GM13977 (cell line): Measurements from ENCODE around the gene SSTR4.

Experiments
- DNase-seq: peaks from one replicate; pipeline ENCODE4 v3.0.0; 2012; ENCODE audit warnings: low spot score
- in situ Hi-C: fragments of 300-500 bp; cut with MboI; formaldehyde crosslinking; loops from one replicate; pipeline ENCODE4 v1.12.0; 2022; ENCODE audit warnings: low sequenced_read_pairs, low pct_unique_long_range_greater_than_20kb, mixed read lengths, inconsistent platforms; ENCODE audit not compliant: unreplicated experiment
- TF ChIP-seq, protein P1 (sequence below): IDR thresholded peaks from 2 replicates; pipeline ENCODE4 v1.5.1; 2012; ENCODE audit warnings: mild to moderate bottlenecking, control low read depth; ENCODE audit not compliant: insufficient read depth; ENCODE audit errors: extremely low read depth, missing control alignments

SSTR4 gene

DNA sequence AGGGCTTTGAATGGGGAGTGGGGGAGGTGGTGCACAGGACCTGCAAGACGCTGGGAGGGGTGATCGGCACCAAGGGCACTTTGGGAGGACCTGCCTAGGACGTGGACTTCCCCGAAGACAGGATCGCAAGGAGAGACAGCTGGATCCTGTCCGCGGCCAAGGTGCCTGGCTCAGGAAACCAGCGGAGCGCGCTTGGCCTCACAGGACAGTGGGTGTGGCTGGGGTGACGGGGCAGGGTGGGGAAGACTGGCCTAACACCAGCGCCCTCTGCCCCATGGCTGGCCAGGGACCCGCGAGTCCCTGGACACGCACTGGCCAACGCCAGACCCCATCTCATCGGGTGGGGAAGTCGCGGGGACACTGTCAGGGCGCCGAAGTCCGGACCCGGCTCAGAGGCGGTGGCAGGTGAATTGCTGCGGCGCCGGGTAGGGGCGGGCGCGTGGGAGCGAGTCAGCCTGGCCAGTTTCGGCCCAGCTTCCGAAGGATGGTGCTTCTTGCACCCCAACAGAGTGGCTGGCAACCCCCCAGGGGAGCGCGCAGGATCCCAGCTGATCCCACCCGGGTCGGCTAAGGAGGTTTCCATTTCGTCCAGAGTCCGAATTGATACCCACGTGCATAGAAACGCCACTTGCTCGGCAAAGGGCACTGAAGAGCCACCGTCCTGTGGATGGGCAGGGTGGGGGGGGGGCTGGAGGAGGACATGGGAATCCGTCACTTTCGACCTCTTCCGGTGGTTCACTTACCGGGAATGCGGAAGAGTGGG lies 15.1 kb downstream of the SSTR4 start:
- TF ChIP-seq, protein P1, sequence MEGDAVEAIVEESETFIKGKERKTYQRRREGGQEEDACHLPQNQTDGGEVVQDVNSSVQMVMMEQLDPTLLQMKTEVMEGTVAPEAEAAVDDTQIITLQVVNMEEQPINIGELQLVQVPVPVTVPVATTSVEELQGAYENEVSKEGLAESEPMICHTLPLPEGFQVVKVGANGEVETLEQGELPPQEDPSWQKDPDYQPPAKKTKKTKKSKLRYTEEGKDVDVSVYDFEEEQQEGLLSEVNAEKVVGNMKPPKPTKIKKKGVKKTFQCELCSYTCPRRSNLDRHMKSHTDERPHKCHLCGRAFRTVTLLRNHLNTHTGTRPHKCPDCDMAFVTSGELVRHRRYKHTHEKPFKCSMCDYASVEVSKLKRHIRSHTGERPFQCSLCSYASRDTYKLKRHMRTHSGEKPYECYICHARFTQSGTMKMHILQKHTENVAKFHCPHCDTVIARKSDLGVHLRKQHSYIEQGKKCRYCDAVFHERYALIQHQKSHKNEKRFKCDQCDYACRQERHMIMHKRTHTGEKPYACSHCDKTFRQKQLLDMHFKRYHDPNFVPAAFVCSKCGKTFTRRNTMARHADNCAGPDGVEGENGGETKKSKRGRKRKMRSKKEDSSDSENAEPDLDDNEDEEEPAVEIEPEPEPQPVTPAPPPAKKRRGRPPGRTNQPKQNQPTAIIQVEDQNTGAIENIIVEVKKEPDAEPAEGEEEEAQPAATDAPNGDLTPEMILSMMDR = no peak
- DNase-seq = no peak
- in situ Hi-C loops = loop anchor here (25.0 kb wide), 1 partner anchor 287 kb away; no protein-coding TSS in a partner anchor

DNA sequence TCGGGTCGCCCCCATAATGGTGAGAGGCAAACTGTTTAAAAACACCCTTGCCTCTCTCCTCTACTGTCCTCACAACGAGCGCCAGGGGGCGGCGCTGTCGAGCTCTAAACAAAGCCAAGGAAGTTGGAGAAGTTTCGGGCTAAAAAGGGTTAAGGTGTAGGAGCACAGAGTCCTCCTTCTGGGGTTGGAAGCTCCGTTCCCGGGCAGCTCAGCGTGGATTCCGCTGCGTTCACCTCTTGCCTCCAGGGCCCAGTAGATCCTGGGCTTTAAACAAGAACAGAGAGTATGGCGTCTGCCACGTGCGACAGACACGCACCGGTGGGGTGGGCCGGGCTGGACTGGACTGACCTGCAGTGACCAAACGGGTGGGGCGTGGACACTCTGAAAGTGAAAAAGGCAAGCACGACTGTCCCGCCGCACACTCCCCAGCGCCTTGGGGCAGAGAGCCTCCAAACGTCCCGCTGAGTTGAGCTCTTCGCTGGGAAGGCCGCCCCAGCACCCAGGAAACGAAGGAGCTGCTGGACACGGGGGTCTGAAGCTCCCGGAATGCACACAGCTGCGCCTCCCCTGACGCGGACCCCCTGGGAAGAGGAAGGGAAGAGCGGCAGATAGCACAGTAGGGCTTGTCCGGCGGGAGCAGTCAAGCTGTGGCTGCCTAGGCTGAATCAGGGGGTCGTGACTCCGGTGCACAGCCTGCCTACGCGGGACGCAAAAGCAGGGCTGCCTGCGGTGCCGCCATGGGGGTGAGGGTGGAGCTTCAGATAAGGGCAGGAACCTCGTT lies 15.9 kb downstream of the SSTR4 start:
- TF ChIP-seq, protein P1 = peak; percentile 69
- peak; percentile 55 for DNase-seq
- in situ Hi-C loops = loop anchor here (25.0 kb wide), 1 partner anchor 286 kb away; no protein-coding TSS in a partner anchor

DNA sequence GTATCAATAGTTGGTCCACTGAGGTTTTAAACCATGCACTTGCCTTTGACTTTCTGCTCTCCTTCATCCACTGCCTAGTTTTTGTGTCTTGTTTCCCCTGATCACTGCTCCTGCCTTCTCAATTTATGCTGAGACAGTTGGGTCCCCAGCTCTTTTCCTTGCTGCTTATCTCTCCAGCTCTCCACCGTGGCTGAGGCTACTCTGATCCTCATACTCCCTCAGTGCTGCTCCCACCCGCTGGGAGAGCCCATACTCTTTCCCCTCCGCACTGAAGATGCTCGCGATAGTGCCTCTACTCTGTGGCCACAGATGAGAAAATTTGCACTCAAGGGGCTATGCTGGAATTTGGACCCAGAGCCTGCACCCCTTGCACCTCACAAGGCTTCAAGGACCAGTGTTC lies 17.8 kb downstream of the SSTR4 start:
- no peak for DNase-seq
- in situ Hi-C loops = loop anchor here (25.0 kb wide), 1 partner anchor 284 kb away; no protein-coding TSS in a partner anchor
- TF ChIP-seq, protein P1 = no peak

DNA sequence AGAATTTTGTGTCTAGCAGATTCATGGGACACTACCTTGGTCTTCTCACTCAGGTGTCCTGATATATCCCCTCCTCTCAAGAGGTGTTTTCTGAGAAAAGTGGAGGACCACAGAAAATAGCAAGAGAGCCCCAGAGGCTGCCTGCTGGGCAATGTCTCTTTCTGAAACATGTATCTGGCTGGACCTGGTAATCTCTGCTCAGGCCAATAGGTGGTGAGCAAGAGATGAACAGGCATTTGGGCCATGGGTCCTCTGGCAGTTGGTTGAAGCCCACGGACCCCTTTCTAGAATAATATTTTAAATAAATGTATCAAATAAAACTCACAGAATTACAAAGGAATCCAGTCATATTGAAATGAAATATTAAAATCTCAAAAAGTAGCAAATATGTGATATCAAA lies 23.1 kb downstream of the SSTR4 start:
- in situ Hi-C loops = loop anchor here (25.0 kb wide), 1 partner anchor 279 kb away; no protein-coding TSS in a partner anchor
- DNase-seq = no peak
- TF ChIP-seq, protein P1 = peak; percentile 20

DNA sequence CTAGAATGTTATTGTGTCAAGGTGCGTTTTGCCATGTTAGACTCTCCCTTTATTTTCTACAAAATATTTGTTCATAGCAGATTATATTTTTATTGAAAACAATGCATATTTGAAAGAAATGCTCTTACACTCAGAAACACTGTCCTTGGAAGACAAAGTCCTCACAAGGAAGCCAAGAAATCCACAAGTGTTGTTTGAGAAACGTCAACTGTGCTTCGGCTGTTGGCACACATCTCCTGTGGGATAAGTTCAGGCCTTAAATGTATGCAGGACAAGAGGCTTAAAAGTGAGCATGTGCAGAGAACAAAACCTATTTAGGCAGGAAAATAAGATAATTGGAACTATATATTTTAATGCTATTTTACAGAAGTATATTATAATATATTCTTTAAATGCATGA lies 23.9 kb downstream of the SSTR4 start:
- no peak for DNase-seq
- TF ChIP-seq, protein P1 = no peak
- in situ Hi-C loops = loop anchor here (25.0 kb wide), 1 partner anchor 278 kb away; no protein-coding TSS in a partner anchor

DNA sequence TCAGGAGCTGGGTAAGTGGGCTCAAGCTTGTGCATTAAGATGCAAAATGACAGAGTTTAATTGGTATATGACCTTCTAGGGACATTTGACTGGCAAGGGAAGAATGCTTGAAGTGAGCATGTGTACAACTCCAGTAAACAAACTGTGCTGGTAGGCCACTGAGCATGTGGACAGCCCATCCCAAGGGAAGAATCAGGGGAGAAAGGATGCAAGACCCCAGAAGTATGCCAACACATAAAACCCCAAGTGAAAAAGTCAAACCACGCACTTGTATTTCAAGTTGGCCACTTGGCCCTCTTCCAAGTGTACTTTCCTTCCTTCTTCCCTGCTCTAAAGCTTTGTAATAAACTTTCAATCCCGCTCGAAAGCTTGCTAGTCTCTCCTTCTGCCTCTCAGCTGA lies 24.7 kb downstream of the SSTR4 start:
- no peak for DNase-seq
- in situ Hi-C loops = loop anchor here (25.0 kb wide), 1 partner anchor 277 kb away; no protein-coding TSS in a partner anchor
- TF ChIP-seq, protein P1 = no peak
